Measurements from ENCODE around the gene ZNF333.
"Not testable (repeated sequence)": the region's sequence is repeated elsewhere in the genome, so short reads cannot be mapped to it uniquely, and the experiment has no call there.

The ZNF333 gene

GRCh38 chr19:14770136-14770535 lies 80.3 kb downstream of the ZNF333 start:
- no peak for DNase-seq

- no peak for DNase-seq
Observed at GRCh38 chr19:14770944-14771839, 81.3 kb downstream of the ZNF333 start.

GRCh38 chr19:14772467-14772866 lies 82.6 kb downstream of the ZNF333 start:
- DNase-seq = no peak

- DNase-seq = no peak
Observed at GRCh38 chr19:14772995-14773394, 83.1 kb downstream of the ZNF333 start.

- DNase-seq = not testable (repeated sequence)
Observed at GRCh38 chr19:14773722-14774121, 83.9 kb downstream of the ZNF333 start.

GRCh38 chr19:14774373-14774772 lies 84.5 kb downstream of the ZNF333 start:
- no peak for DNase-seq

- DNase-seq = not testable (repeated sequence)
Observed at GRCh38 chr19:14775326-14775725, 85.5 kb downstream of the ZNF333 start.

- peak; percentile 38 for DNase-seq
Observed at GRCh38 chr19:14775869-14776586, 86.2 kb downstream of the ZNF333 start.

GRCh38 chr19:14777645-14778044 lies 87.8 kb downstream of the ZNF333 start:
- not testable (repeated sequence) for DNase-seq

- peak; percentile 62 for DNase-seq
Observed at GRCh38 chr19:14778110-14778845, 88.4 kb downstream of the ZNF333 start, which contains the start of gene ADGRE2. Gene ADGRE2, minus strand, starts transcription at chr19:14778560. Its CDS starts 1,804 bp downstream, at chr19:14776756.

- peak; percentile 58 for DNase-seq
Observed at GRCh38 chr19:14779151-14779550, 89.3 kb downstream of the ZNF333 start.

GRCh38 chr19:14780622-14781225 lies 90.9 kb downstream of the ZNF333 start:
- not testable (repeated sequence) for DNase-seq

GRCh38 chr19:14781713-14782536 lies 92.1 kb downstream of the ZNF333 start:
- not testable (repeated sequence) for DNase-seq

- DNase-seq = peak; percentile 57
Observed at GRCh38 chr19:14782626-14783409, 93.0 kb downstream of the ZNF333 start.
